IMR-90 (cell line): ENCODE results near the gene PRR14L. TPM values are rescaled to one million over a fixed set of nuclear protein-coding genes. Genes with fewer than 3 reads are reported as not detected.

Source experiments
- ATAC-seq: fragments of 200-7000 bp; cut with Tn5 transposase; 2 replicates; pipeline ENCODE4 v1.9.1; 2020; ENCODE audit warnings: low read depth, mild to moderate bottlenecking, moderate library complexity
- BruUV-seq: library from RNA; stranded (reverse); fragments of 400-500 nt; replicated peaks from 2 replicates; lab custom pipeline; 2021; lab: Mats Ljungman, UMichigan
- CTCF ChIA-PET: fragments of 300-600 bp; formaldehyde crosslinking; extraction: SDS; loops from one replicate; lab custom pipeline; 2021; ENCODE audit warnings: antibody characterized with exemption; lab: Yijun Ruan, JAX
- POLR2A ChIA-PET: fragments of 300-600 bp; sonication (Branson Sonifier 250); formaldehyde crosslinking; loops from one replicate; lab custom pipeline; 2022; ENCODE audit warnings: antibody characterized with exemption; ENCODE audit not compliant: unreplicated experiment; lab: Charles Lee
- DNase-seq: peaks from one replicate; pipeline ENCODE4 v3.0.0; 2013
- H2AFZ ChIP-seq: replicated peaks from 2 replicates; pipeline ENCODE3; 2013; ENCODE audit warnings: low read length, mild to moderate bottlenecking; ENCODE audit not compliant: poor library complexity
- H2AK5ac ChIP-seq: 2 replicates; pipeline ENCODE4 v1.6.1; 2013; ENCODE audit warnings: low read depth, low read length, inconsistent platforms
- H2AK9ac ChIP-seq: replicated peaks from 2 replicates; pipeline ENCODE3; 2013; ENCODE audit warnings: mild to moderate bottlenecking, low read depth, low read length, moderate library complexity; ENCODE audit not compliant: poor library complexity
- H2BK120ac ChIP-seq: 2 replicates; pipeline ENCODE4 v1.6.1; 2013; ENCODE audit warnings: low read depth, low read length, inconsistent platforms
- H2BK15ac ChIP-seq: 3 replicates; pipeline ENCODE4 v1.6.1; 2013; ENCODE audit warnings: low read depth, low read length, inconsistent platforms
- H2BK20ac ChIP-seq: 2 replicates; pipeline ENCODE4 v1.6.1; 2013; ENCODE audit warnings: low read depth, mild to moderate bottlenecking, inconsistent platforms, low read length, moderate library complexity
- H2BK5ac ChIP-seq: 2 replicates; pipeline ENCODE4 v1.6.1; 2013; ENCODE audit warnings: mild to moderate bottlenecking, low read depth, low read length, inconsistent platforms; ENCODE audit not compliant: poor library complexity, severe bottlenecking
- H3K14ac ChIP-seq: replicated peaks from 2 replicates; pipeline ENCODE4 v1.6.1; 2013; ENCODE audit warnings: low read depth, low read length, inconsistent platforms
- H3K18ac ChIP-seq: 2 replicates; pipeline ENCODE4 v1.6.1; 2013; ENCODE audit warnings: low read depth, low read length, control low read depth
- H3K23ac ChIP-seq: 2 replicates; pipeline ENCODE4 v1.6.1; 2013; ENCODE audit warnings: low read depth, low read length, inconsistent platforms
- H3K27ac ChIP-seq: 2 replicates; pipeline ENCODE4 v1.5.1; 2013; ENCODE audit warnings: mild to moderate bottlenecking, control low read depth, low read length; ENCODE audit not compliant: insufficient read depth
- H3K27me3 ChIP-seq: 2 replicates; pipeline ENCODE4 v1.6.1; 2013; ENCODE audit warnings: low read length; ENCODE audit not compliant: control insufficient read depth, insufficient read depth
- H3K36me3 ChIP-seq: 2 replicates; pipeline ENCODE4 v1.6.1; 2013; ENCODE audit warnings: low read length, mixed read lengths; ENCODE audit not compliant: control insufficient read depth, insufficient read depth
- H3K4ac ChIP-seq: 2 replicates; pipeline ENCODE4 v1.6.1; 2013; ENCODE audit warnings: low read depth, low read length, inconsistent platforms
- H3K4me1 ChIP-seq: 2 replicates; pipeline ENCODE4 v1.6.1; 2013; ENCODE audit warnings: low read length, mixed read lengths; ENCODE audit not compliant: control insufficient read depth, insufficient read depth
- H3K4me2 ChIP-seq: 2 replicates; pipeline ENCODE4 v1.6.1; 2013; ENCODE audit warnings: low read depth, mild to moderate bottlenecking, control low read depth, low read length, moderate library complexity
- H3K4me3 ChIP-seq: 2 replicates; pipeline ENCODE4 v1.5.1; 2013; ENCODE audit warnings: low read depth, mild to moderate bottlenecking, control low read depth, low read length, moderate library complexity; ENCODE audit not compliant: insufficient read depth
- H3K56ac ChIP-seq: 2 replicates; pipeline ENCODE4 v1.6.1; 2013; ENCODE audit warnings: low read length, inconsistent platforms; ENCODE audit not compliant: insufficient read depth; ENCODE audit errors: extremely low read depth
- H3K79me1 ChIP-seq, 2 experiments: 2 replicates each; pipeline ENCODE4 v1.6.1; 2013; ENCODE audit warnings: low read length in 2 of 2, inconsistent platforms in 1 of 2, low read depth in 1 of 2
- H3K9ac ChIP-seq: 2 replicates; pipeline ENCODE4 v1.6.1; 2013; ENCODE audit warnings: low read depth, low read length, control low read depth
- H3K9me1 ChIP-seq: 2 replicates; pipeline ENCODE4 v1.6.1; 2013; ENCODE audit warnings: low read length, inconsistent platforms; ENCODE audit not compliant: insufficient read depth
- H3K9me3 ChIP-seq: 2 replicates; pipeline ENCODE4 v1.6.1; 2013; ENCODE audit warnings: low read length; ENCODE audit not compliant: control insufficient read depth, insufficient read depth
- H4K20me1 ChIP-seq: 2 replicates; pipeline ENCODE4 v1.6.1; 2013; ENCODE audit warnings: low read length, inconsistent platforms; ENCODE audit not compliant: insufficient read depth
- H4K5ac ChIP-seq: 2 replicates; pipeline ENCODE4 v1.6.1; 2013; ENCODE audit warnings: mild to moderate bottlenecking, low read depth, low read length, control low read depth
- H4K8ac ChIP-seq, 2 experiments: 2 replicates each; pipeline ENCODE4 v1.6.1; 2013; ENCODE audit warnings: low read depth in 2 of 2, low read length in 2 of 2, control low read depth in 1 of 2, inconsistent platforms in 1 of 2
- H4K91ac ChIP-seq: 2 replicates; pipeline ENCODE4 v1.6.1; 2013; ENCODE audit warnings: low read depth, low read length, inconsistent platforms; ENCODE audit not compliant: insufficient read depth
- CEBPB ChIP-seq: IDR thresholded peaks from 2 replicates; pipeline ENCODE4 v1.6.1; 2012; ENCODE audit warnings: low read depth, low read length, improper control_type of control experiment
- CHD1 ChIP-seq: IDR thresholded peaks from 2 replicates; pipeline ENCODE4 v1.6.1; 2012; ENCODE audit warnings: low read depth, low read length, improper control_type of control experiment
- FOS ChIP-seq: fragments of 150-350 bp; IDR thresholded peaks from 2 replicates; pipeline ENCODE4 v1.6.1; 2016; ENCODE audit warnings: low read depth, low read length
- NFE2L2 ChIP-seq: fragments of 150-350 bp; IDR thresholded peaks from 2 replicates; pipeline ENCODE4 v1.6.1; 2016; ENCODE audit warnings: low read depth, mild to moderate bottlenecking, low read length
- WGBS, 2 experiments: methylation state at CpG; one replicate each; pipeline versions ENCODE4 v1.1.5 to v1.1.7; 2013; ENCODE audit warnings: missing lambda C conversion rate in 2 of 2; ENCODE audit not compliant: insufficient read length in 1 of 2; ENCODE audit errors: extremely low coverage in 2 of 2; 5-methylcytosine and 5-hydroxymethylcytosine counted together
- dilution Hi-C: fragments of 300-500 bp; cut with HindIII; formaldehyde crosslinking; loops from one replicate; pipeline ENCODE4 v1.14.3; 2018; ENCODE audit warnings: low sequenced_read_pairs; ENCODE audit not compliant: unreplicated experiment
- in situ Hi-C: fragments of 300-500 bp; cut with MboI; formaldehyde crosslinking; loops from 3 replicates; pipeline ENCODE4 v1.14.3; 2019; ENCODE audit warnings: low sequenced_read_pairs, inconsistent platforms, mixed read lengths
- intact Hi-C: fragments of 100-400 bp; cut with micrococcal nuclease; formaldehyde crosslinking; loops from 2 replicates; pipeline ENCODE4 v1.10.0; 2022
- polyA plus RNA-seq, 3 experiments: library from polyadenylated mRNA; depleted of rRNA; stranded (reverse); fragments of >200 nt; gene quantifications; 2 replicates each; pipeline ENCODE4 v1.2.3, GENCODE V29; 2012; ENCODE audit warnings: low replicate concordance in 1 of 3
- total RNA-seq: library from RNA; depleted of rRNA; stranded (reverse); fragments of >200 nt; gene quantifications from 2 replicates; pipeline ENCODE4 v1.2.3, GENCODE V29; 2012
- TF ChIP-seq, protein P1 (sequence below): conservative IDR thresholded peaks from 2 replicates; pipeline ENCODE4 v1.5.1; 2012; ENCODE audit warnings: mild to moderate bottlenecking, low read depth, low read length, improper control_type of control experiment

The PRR14L gene
- total and polyA plus RNA-seq, 2 of the 4 experiments (the other 2 are of a cell fraction): 9.0 to 19.7 TPM

GRCh38 chr22:31754813-31755212 is 4.9 kb upstream of the PRR14L start:
- no peak overlapping the region for H2AFZ ChIP-seq
- dilution Hi-C loops (no loop called here), intact Hi-C loops (loop anchor here (5.0 kb wide), 3 partner anchors 93 to 197 kb away; partner anchors contain the start of gene PISD), in situ Hi-C loops (loop anchor here (10.0 kb wide), 1 partner anchor 190 kb away; the partner anchor contains the start of gene YWHAH)
- peak overlapping the region; percentile 53; the same call in 1 of the 2 replicates for H3K14ac ChIP-seq
- no peaks in the 10 kb centered on the region for H4K20me1 ChIP-seq
- no peak for DNase-seq
- H2BK120ac ChIP-seq: no peak overlapping the region
- no peak overlapping the region for H4K5ac ChIP-seq
- peaks cover 9% of the 10 kb centered on the region for H3K36me3 ChIP-seq
- CTCF ChIA-PET: interaction anchor here (0.6 kb wide), 2 partner anchors 20 to 76 kb away, joined by 3 read pairs; no protein-coding TSS in a partner anchor
- H2BK20ac ChIP-seq: no peak overlapping the region
- H3K27me3 ChIP-seq: no peaks in the 10 kb centered on the region
- H2AK5ac ChIP-seq: no peak overlapping the region; the same call in 1 of the 2 replicates
- peak overlapping the region; percentile 67; the same call in 1 of the 2 replicates for H3K4me3 ChIP-seq
- WGBS, 2 experiments: no CpG with 5 or more reads among the region's 6 CpGs
- H4K8ac ChIP-seq: peak overlapping the region in 1 of 2 experiments; percentile 84; a peak in 2 of 4 replicates
- no peak overlapping the region for H2AK9ac ChIP-seq
- H3K23ac ChIP-seq: peak overlapping the region; percentile 34
- BruUV-seq: no TSS peak
- H3K18ac ChIP-seq: no peak overlapping the region
- H3K79me1 ChIP-seq: peaks cover 16 to 35% of the 10 kb centered on the region in 2 experiments
- H3K4ac ChIP-seq: peak overlapping the region; percentile 38
- no peak overlapping the region for H3K27ac ChIP-seq
- no peak overlapping the region for H2BK5ac ChIP-seq
- TF ChIP-seq FOS (no peak), NFE2L2 (no peak), CHD1 (no peak), CEBPB (0 out of 2 replicates have a peak, but pooled peaks have one; percentile 2)
- TF ChIP-seq, protein P1, sequence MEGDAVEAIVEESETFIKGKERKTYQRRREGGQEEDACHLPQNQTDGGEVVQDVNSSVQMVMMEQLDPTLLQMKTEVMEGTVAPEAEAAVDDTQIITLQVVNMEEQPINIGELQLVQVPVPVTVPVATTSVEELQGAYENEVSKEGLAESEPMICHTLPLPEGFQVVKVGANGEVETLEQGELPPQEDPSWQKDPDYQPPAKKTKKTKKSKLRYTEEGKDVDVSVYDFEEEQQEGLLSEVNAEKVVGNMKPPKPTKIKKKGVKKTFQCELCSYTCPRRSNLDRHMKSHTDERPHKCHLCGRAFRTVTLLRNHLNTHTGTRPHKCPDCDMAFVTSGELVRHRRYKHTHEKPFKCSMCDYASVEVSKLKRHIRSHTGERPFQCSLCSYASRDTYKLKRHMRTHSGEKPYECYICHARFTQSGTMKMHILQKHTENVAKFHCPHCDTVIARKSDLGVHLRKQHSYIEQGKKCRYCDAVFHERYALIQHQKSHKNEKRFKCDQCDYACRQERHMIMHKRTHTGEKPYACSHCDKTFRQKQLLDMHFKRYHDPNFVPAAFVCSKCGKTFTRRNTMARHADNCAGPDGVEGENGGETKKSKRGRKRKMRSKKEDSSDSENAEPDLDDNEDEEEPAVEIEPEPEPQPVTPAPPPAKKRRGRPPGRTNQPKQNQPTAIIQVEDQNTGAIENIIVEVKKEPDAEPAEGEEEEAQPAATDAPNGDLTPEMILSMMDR: no peak
- no peak overlapping the region for H3K56ac ChIP-seq
- peak overlapping the region; percentile 97 for H3K4me2 ChIP-seq
- H3K9me1 ChIP-seq: peaks cover 13% of the 10 kb centered on the region
- no peak for ATAC-seq
- no peak overlapping the region for H2BK15ac ChIP-seq
- POLR2A ChIA-PET: no interaction called here
- H3K9ac ChIP-seq: peak overlapping the region; percentile 79; the same call in 1 of the 2 replicates
- H3K4me1 ChIP-seq: peaks cover 9% of the 10 kb centered on the region
- no peaks in the 10 kb centered on the region for H3K9me3 ChIP-seq
- no peak overlapping the region for H4K91ac ChIP-seq
